ENCODE results near the gene AMDHD2. TPM values are rescaled to one million over a fixed set of nuclear protein-coding genes. Genes with fewer than 3 reads are reported as not detected.

AMDHD2 gene
- total and polyA plus RNA-seq, 2 of the 13 experiments (the other 11 are each of a cell fraction or from before 2014, with no cell fraction given): 33.5 to 39.1 TPM

- TF ChIP-seq KDM6A (CRISPR knock-in tag; IDR thresholded peaks at IDR 0.05; ENCODE audit: low read depth): 0 out of 2 replicates have a peak, but pooled peaks have one; percentile 24
- no peak for TF ChIP-seq RCOR2 (CRISPR knock-in tag; IDR thresholded peaks at IDR 0.05)
- TF ChIP-seq BATF2 (CRISPR knock-in tag; IDR thresholded peaks at IDR 0.05): no peak
- no peak for TF ChIP-seq HDAC1 (CRISPR knock-in tag; IDR thresholded peaks at IDR 0.05)
- TF ChIP-seq PBX2 (CRISPR knock-in tag; IDR thresholded peaks at IDR 0.05): no peak
- no peak; the same call in 1 of the 2 replicates for TF ChIP-seq ZNF839 (CRISPR knock-in tag; IDR thresholded peaks at IDR 0.05; ENCODE audit: borderline replicate concordance)
- TF ChIP-seq ZEB1 (IDR thresholded peaks at IDR 0.05; ENCODE audit: insufficient replicate concordance, low read depth): peak; percentile 67
- no peak for TF ChIP-seq ZNF629 (CRISPR knock-in tag; conservative IDR thresholded peaks at IDR 0.05)
- no peak for TF ChIP-seq JUN (CRISPR knock-in tag; IDR thresholded peaks at IDR 0.05)
- no peak for TF ChIP-seq ZKSCAN1 (IDR thresholded peaks at IDR 0.05; ENCODE audit: low read length)
- no peak for TF ChIP-seq ZNF275 (CRISPR knock-in tag; IDR thresholded peaks at IDR 0.05; ENCODE audit: borderline replicate concordance)
- TF ChIP-seq ZNF431 (CRISPR knock-in tag; IDR thresholded peaks at IDR 0.05; ENCODE audit: borderline replicate concordance, low read depth): 0 out of 2 replicates have a peak, but pooled peaks have one; percentile 54
- no peak for TF ChIP-seq ZNF17 (CRISPR knock-in tag; IDR thresholded peaks at IDR 0.05)
- no peak for TF ChIP-seq ZNF780A (CRISPR knock-in tag; IDR thresholded peaks at IDR 0.05)
- peak; percentile 70; the same call in 1 of the 2 replicates for TF ChIP-seq ZFP91 (CRISPR knock-in tag; IDR thresholded peaks at IDR 0.05; ENCODE audit: borderline replicate concordance)
- TF ChIP-seq TEAD3 (CRISPR knock-in tag; optimal IDR thresholded peaks at IDR 0.05; ENCODE audit: borderline replicate concordance): peak; percentile 60
- peak; percentile 24; the same call in 1 of the 2 replicates for TF ChIP-seq POGZ (CRISPR knock-in tag; IDR thresholded peaks at IDR 0.05)
- TF ChIP-seq ZNF709 (CRISPR knock-in tag; IDR thresholded peaks at IDR 0.05): peak; percentile 58
- TF ChIP-seq ZNF574 (CRISPR knock-in tag; IDR thresholded peaks at IDR 0.05): peak; percentile 86
- TF ChIP-seq JUND (CRISPR knock-in tag; IDR thresholded peaks at IDR 0.05): no peak
These were observed 6.5 kb upstream of the AMDHD2 start, which contains the start of gene ATP6V0C (continued) for GRCh38 chr16:2513405-2514332.
